ENCODE measurements around the gene DCAF11.

DNA sequence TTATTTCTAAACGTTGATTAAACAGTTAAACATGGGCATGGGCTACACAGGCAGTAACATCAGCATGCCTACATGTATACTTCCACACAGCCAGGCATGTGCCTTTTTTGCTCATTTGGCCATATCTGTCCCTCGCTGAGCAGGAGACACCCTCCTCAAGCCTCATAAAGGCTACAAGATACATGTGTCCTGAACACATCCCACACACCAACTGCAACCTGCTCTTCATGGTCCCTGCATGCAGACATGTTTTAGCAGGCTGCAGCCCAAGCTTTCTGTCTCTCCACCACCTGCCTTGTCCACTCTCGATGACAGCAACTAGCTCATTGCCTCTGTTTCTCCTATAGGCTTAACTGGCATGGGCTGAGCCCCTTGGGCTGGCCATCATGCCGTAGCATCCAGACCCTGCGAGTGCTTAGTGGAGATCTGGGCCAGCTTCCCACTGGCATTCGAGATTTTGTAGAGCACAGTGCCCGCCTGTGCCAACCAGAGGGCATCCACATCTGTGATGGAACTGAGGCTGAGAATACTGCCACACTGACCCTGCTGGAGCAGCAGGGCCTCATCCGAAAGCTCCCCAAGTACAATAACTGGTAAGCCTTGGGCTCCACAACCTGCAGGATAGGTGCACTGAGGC, 17.9 kb upstream of the DCAF11 start:
- TF ChIP-seq CTCF (IDR thresholded peaks at IDR 0.05) = no peak
- no peak for TF ChIP-seq POLR2A (IDR thresholded peaks at IDR 0.05)

All from uterus (tissue), 2 donors.